Keratinocyte (primary cell): Measurements from ENCODE around the gene DENND2C. TPM values are rescaled to one million over a fixed set of nuclear protein-coding genes. Genes with fewer than 3 reads are reported as not detected.

ENCODE experiments used
- DNase-seq: peaks from one replicate; pipeline ENCODE4 v3.0.0-alpha.2; 2011; ENCODE audit warnings: low read depth, missing footprints, low spot score
- FAIRE-seq: peaks from 2 replicates; lab custom pipeline; 2011; peaks lifted over from hg19 to GRCh38; lab: Jason Lieb, UNC
- H2AFZ ChIP-seq: 2 replicates; pipeline ENCODE4 v1.6.0; 2012; ENCODE audit warnings: low read length, control low read depth, inconsistent platforms; ENCODE audit not compliant: control insufficient read depth
- H3K27ac ChIP-seq: 2 replicates; pipeline ENCODE4 v1.5.1; 2011; ENCODE audit warnings: low read length; ENCODE audit not compliant: control insufficient read depth, insufficient read depth
- H3K27me3 ChIP-seq: 3 replicates; pipeline ENCODE4 v1.6.0; 2011; ENCODE audit warnings: low read length; ENCODE audit not compliant: control insufficient read depth, insufficient read depth; ENCODE audit errors: extremely low read depth
- H3K36me3 ChIP-seq, 2 experiments: 2 replicates in 1 of 2; 3 replicates in 1 of 2; pipeline ENCODE4 v1.5.1; 2011; ENCODE audit warnings: low read length in 2 of 2, mild to moderate bottlenecking in 1 of 2; ENCODE audit not compliant: control insufficient read depth in 2 of 2, insufficient read depth in 2 of 2; ENCODE audit errors: extremely low read depth in 1 of 2
- H3K4me1 ChIP-seq: 3 replicates; pipeline ENCODE4 v1.5.1; 2011; ENCODE audit warnings: low read length; ENCODE audit not compliant: control insufficient read depth, insufficient read depth; ENCODE audit errors: extremely low read depth
- H3K4me2 ChIP-seq: 3 replicates; pipeline ENCODE4 v1.6.0; 2011; ENCODE audit warnings: low read depth, low read length; ENCODE audit not compliant: control insufficient read depth, insufficient read depth; ENCODE audit errors: extremely low read depth
- H3K4me3 ChIP-seq, 3 experiments: fragments of 200-600 bp in 1 of 3; sonication (generic) in 1 of 3; 2 replicates in 2 of 3; 3 replicates in 1 of 3; pipeline ENCODE4 v1.5.1; 2011 to 2016; ENCODE audit warnings: low read length in 3 of 3, mild to moderate bottlenecking in 3 of 3, control low read depth in 2 of 3, inconsistent platforms in 1 of 3, low read depth in 1 of 3, mixed read lengths in 1 of 3, mixed run types in 1 of 3, moderate library complexity in 1 of 3; ENCODE audit not compliant: control insufficient read depth in 2 of 3, insufficient read depth in 2 of 3; ENCODE audit errors: extremely low read depth in 1 of 3
- H3K79me2 ChIP-seq: 2 replicates; pipeline ENCODE4 v1.6.0; 2012; ENCODE audit warnings: low read length; ENCODE audit not compliant: control insufficient read depth, insufficient read depth
- H3K9ac ChIP-seq: 3 replicates; pipeline ENCODE4 v1.6.0; 2011; ENCODE audit warnings: low read length; ENCODE audit not compliant: control insufficient read depth, insufficient read depth; ENCODE audit errors: extremely low read depth
- H3K9me1 ChIP-seq: 3 replicates; pipeline ENCODE4 v1.6.0; 2011; ENCODE audit warnings: low read length; ENCODE audit not compliant: control insufficient read depth, insufficient read depth; ENCODE audit errors: extremely low read depth
- H3K9me3 ChIP-seq: 2 replicates; pipeline ENCODE4 v1.5.1; 2012; ENCODE audit warnings: low read depth, low read length; ENCODE audit not compliant: control insufficient read depth
- H4K20me1 ChIP-seq: 3 replicates; pipeline ENCODE4 v1.6.0; 2011; ENCODE audit warnings: low read length; ENCODE audit not compliant: control insufficient read depth, insufficient read depth; ENCODE audit errors: extremely low read depth
- CTCF ChIP-seq, 3 experiments: IDR thresholded peaks in 1 of 3; conservative IDR thresholded peaks in 1 of 3; optimal IDR thresholded peaks in 1 of 3; 2 replicates in 2 of 3; 3 replicates in 1 of 3; pipeline versions ENCODE3 to v1.5.1; 2011; ENCODE audit warnings: low read length in 3 of 3, mild to moderate bottlenecking in 3 of 3, moderate library complexity in 2 of 3, control low read depth in 1 of 3, inconsistent platforms in 1 of 3; ENCODE audit not compliant: insufficient read depth in 2 of 3; ENCODE audit errors: extremely low read depth in 1 of 3
- EZH2 ChIP-seq: IDR thresholded peaks from one replicate; pipeline ENCODE4 v1.6.1; 2012; ENCODE audit warnings: inconsistent platforms, mild to moderate bottlenecking, low read length, moderate library complexity
- dilution Hi-C: fragments of 300-500 bp; cut with MboI; formaldehyde crosslinking; loops from one replicate; pipeline ENCODE4 v1.7.0; 2020; ENCODE audit warnings: low sequenced_read_pairs; ENCODE audit not compliant: extremely low pct_ligation_motif_present
- polyA plus RNA-seq, 5 experiments: library from polyadenylated mRNA; depleted of rRNA in 3 of 5; stranded (reverse) in 3 of 5; stranded (forward) in 1 of 5; unstranded in 1 of 5; fragments of >200 nt; gene quantifications; 1 replicate in 1 of 5; 2 replicates in 3 of 5; 3 replicates in 1 of 5; pipeline versions ENCODE4 v1.2.1 to v1.2.3, GENCODE V29; 2011 to 2012; ENCODE audit warnings: missing spikeins in 2 of 5, low read depth in 1 of 5, low replicate concordance in 1 of 5

DENND2C gene
- polyA plus RNA-seq, 1 donor (not counting 4 experiments of a cell fraction or from before 2014, with no cell fraction given) = 9.5 TPM

- Histone ChIP-seq H3K4me1 (peaks cover 8% of the 10 kb centered on the region), H4K20me1 (no peaks in the 10 kb centered on the region), H3K9ac (no peak overlapping the region), H2AFZ (no peak overlapping the region), H3K4me3 (no peak overlapping the region), H3K79me2 (no peaks in the 10 kb centered on the region), H3K9me1 (no peaks in the 10 kb centered on the region), H3K27ac (no peak overlapping the region), H3K9me3 (no peaks in the 10 kb centered on the region), H3K27me3 (no peaks in the 10 kb centered on the region), H3K36me3 (peaks cover 3 to 4% of the 10 kb centered on the region in 2 experiments), H3K4me2 (no peak overlapping the region)
- FAIRE-seq = no peak
- TF ChIP-seq CTCF (optimal IDR thresholded peaks at IDR 0.05 in 1 of 3, IDR thresholded peaks at IDR 0.05 in 1 of 3, conservative IDR thresholded peaks at IDR 0.05 in 1 of 3; ENCODE audit: extremely low read depth in 1 of 3, insufficient read depth in 2 of 3, low read length in 3 of 3) (no peak), EZH2 (no peak)
- DNase-seq = no peak
- dilution Hi-C loops = no loop called here
Measured at GRCh38 chr1:114701931-114702330, 32.1 kb upstream of the DENND2C start.

GRCh38 chr1:114700036-114700600, 30.3 kb upstream of the DENND2C start:
- no peaks in the 10 kb centered on the region for H4K20me1 ChIP-seq
- no peaks in the 10 kb centered on the region for H3K9me1 ChIP-seq
- H3K4me2 ChIP-seq = no peak overlapping the region
- FAIRE-seq (peak; percentile 53), DNase-seq (no peak)
- H3K36me3 ChIP-seq = no peaks in the 10 kb centered on the region
- no peaks in the 10 kb centered on the region for H3K79me2 ChIP-seq
- H2AFZ ChIP-seq = no peak overlapping the region
- no peaks in the 10 kb centered on the region for H3K27me3 ChIP-seq
- H3K4me1 ChIP-seq = peaks cover 8% of the 10 kb centered on the region
- no peak overlapping the region for H3K9ac ChIP-seq
- no peak overlapping the region for H3K4me3 ChIP-seq
- no peaks in the 10 kb centered on the region for H3K9me3 ChIP-seq
- TF ChIP-seq EZH2 (no peak), CTCF (optimal IDR thresholded peaks at IDR 0.05 in 1 of 3, IDR thresholded peaks at IDR 0.05 in 1 of 3, conservative IDR thresholded peaks at IDR 0.05 in 1 of 3; ENCODE audit: extremely low read depth in 1 of 3, insufficient read depth in 2 of 3, low read length in 3 of 3) (no peak)
- no peak overlapping the region for H3K27ac ChIP-seq
- dilution Hi-C loops = no loop called here
